ENCODE data around the gene LRRC75A. TPM values are rescaled to one million over a fixed set of nuclear protein-coding genes. Genes with fewer than 3 reads are reported as not detected.
A peak's percentile ranks its signal among the peaks of the same experiment; 100 is the strongest.

Gene LRRC75A
- total and polyA plus RNA-seq, 2 of the 13 experiments (the other 11 are each of a cell fraction or from before 2014, with no cell fraction given), result 0.03 TPM; not detected in 1

GRCh38 chr17:16446338-16446983 is 45.5 kb downstream of the LRRC75A start (continued):
- no peak for TF ChIP-seq ZNF646 (CRISPR knock-in tag; IDR thresholded peaks at IDR 0.05)
- no peak for TF ChIP-seq NFAT5 (CRISPR knock-in tag; IDR thresholded peaks at IDR 0.05)
- TF ChIP-seq TRIM24 (CRISPR knock-in tag; IDR thresholded peaks at IDR 0.05), result no peak
- TF ChIP-seq POLR2A (IDR thresholded peaks at IDR 0.05; ENCODE audit: insufficient read depth in 1 of 2, low read depth in 2 of 2, low read length in 2 of 2), result peak; percentile 47 to 49; a peak in 3 of 4 replicates
- no peak for TF ChIP-seq ZNF451 (CRISPR knock-in tag; IDR thresholded peaks at IDR 0.05)
- no peak for TF ChIP-seq SIX1 (CRISPR knock-in tag; IDR thresholded peaks at IDR 0.05; ENCODE audit: borderline replicate concordance)
- no peak for TF ChIP-seq EHMT2 (IDR thresholded peaks at IDR 0.05; ENCODE audit: borderline replicate concordance, low read depth, low read length)
- no peak for TF ChIP-seq ZNF703 (CRISPR knock-in tag; IDR thresholded peaks at IDR 0.05; ENCODE audit: borderline replicate concordance)
- no peak for TF ChIP-seq CEBPG (CRISPR knock-in tag; IDR thresholded peaks at IDR 0.05)
- TF ChIP-seq PTBP1 (IDR thresholded peaks at IDR 0.05; ENCODE audit: low read depth, low read length, poor library complexity, severe bottlenecking), result no peak
